ENCODE results near the gene TPSG1.
"Not testable (repeated sequence)": the region's sequence is repeated elsewhere in the genome, so short reads cannot be mapped to it uniquely, and the experiment has no call there.

- TF ChIP-seq CTCF (IDR thresholded peaks at IDR 0.05; ENCODE audit: borderline replicate concordance, extremely low read depth, low read length, poor library complexity, severe bottlenecking); EZH2 (IDR thresholded peaks at IDR 0.05; ENCODE audit: borderline replicate concordance, low read depth, low read length, severe bottlenecking): not testable (repeated sequence)
These were observed 4.4 kb upstream of the TPSG1 start for GRCh38 chr16:1229476-1229875.
